ENCODE results near the gene FSTL3.
"Not testable (repeated sequence)": the region's sequence is repeated elsewhere in the genome, so short reads cannot be mapped to it uniquely, and the experiment has no call there.

The FSTL3 gene

GRCh38 chr19:726993-727956 is 51.1 kb downstream of the FSTL3 start:
- Histone ChIP-seq H3K9ac (ENCODE audit: low read depth, low read length) (no peak overlapping the region), H3K4me3 (ENCODE audit: low read depth in 1 of 2, low read length in 2 of 2) (no peak overlapping the region), H3K4me2 (ENCODE audit: insufficient read depth, low read length) (no peak overlapping the region), H3K27me3 (ENCODE audit: insufficient read depth, low read length, poor library complexity) (no peaks in the 10 kb centered on the region), H2AFZ (ENCODE audit: low read depth, low read length) (no peak overlapping the region), H3K9me3 (ENCODE audit: insufficient read depth, low read length, severe bottlenecking) (no peaks in the 10 kb centered on the region), H3K4me1 (ENCODE audit: insufficient read depth, low read length) (no peaks in the 10 kb centered on the region), H4K20me1 (ENCODE audit: insufficient read depth, low read length) (no peaks in the 10 kb centered on the region), H3K27ac (ENCODE audit: low read length) (no peak overlapping the region), H3K79me2 (ENCODE audit: insufficient read depth, low read length) (no peaks in the 10 kb centered on the region), H3K36me3 (ENCODE audit: insufficient read depth, low read length) (no peaks in the 10 kb centered on the region)
- ATAC-seq (ENCODE audit: insufficient read depth, low read depth) (no peak), DNase-seq (no peak)
- TF ChIP-seq CTCF (IDR thresholded peaks at IDR 0.05; ENCODE audit: borderline replicate concordance, extremely low read depth, low read length, poor library complexity, severe bottlenecking), result no peak
- TF ChIP-seq EZH2 (IDR thresholded peaks at IDR 0.05; ENCODE audit: borderline replicate concordance, low read depth, low read length, severe bottlenecking), result no peak

GRCh38 chr19:728011-728410 is 51.8 kb downstream of the FSTL3 start:
- no peak overlapping the region for H3K4me3 ChIP-seq (ENCODE audit: low read depth in 1 of 2, low read length in 2 of 2)

GRCh38 chr19:729564-729963 is 53.4 kb downstream of the FSTL3 start:
- not testable (repeated sequence) for H2AFZ ChIP-seq (ENCODE audit: low read depth, low read length); H3K4me1 ChIP-seq (ENCODE audit: insufficient read depth, low read length); H3K4me2 ChIP-seq (ENCODE audit: insufficient read depth, low read length); H3K27ac ChIP-seq (ENCODE audit: low read length); H3K79me2 ChIP-seq (ENCODE audit: insufficient read depth, low read length); DNase-seq; H3K36me3 ChIP-seq (ENCODE audit: insufficient read depth, low read length); ATAC-seq (ENCODE audit: insufficient read depth, low read depth); H3K4me3 ChIP-seq (ENCODE audit: low read depth in 1 of 2, low read length in 2 of 2); H4K20me1 ChIP-seq (ENCODE audit: insufficient read depth, low read length); H3K9me3 ChIP-seq (ENCODE audit: insufficient read depth, low read length, severe bottlenecking); H3K27me3 ChIP-seq (ENCODE audit: insufficient read depth, low read length, poor library complexity); H3K9ac ChIP-seq (ENCODE audit: low read depth, low read length)

More at GRCh38 chr19:728011-728410, 51.8 kb downstream of the FSTL3 start:
- no peak for TF ChIP-seq EZH2 (IDR thresholded peaks at IDR 0.05; ENCODE audit: borderline replicate concordance, low read depth, low read length, severe bottlenecking)
- no peak for TF ChIP-seq CTCF (IDR thresholded peaks at IDR 0.05; ENCODE audit: borderline replicate concordance, extremely low read depth, low read length, poor library complexity, severe bottlenecking)
- no peak for ATAC-seq (ENCODE audit: insufficient read depth, low read depth)
- H3K9me3 ChIP-seq (ENCODE audit: insufficient read depth, low read length, severe bottlenecking), result no peaks in the 10 kb centered on the region
- H3K9ac ChIP-seq (ENCODE audit: low read depth, low read length), result no peak overlapping the region
- no peak overlapping the region for H3K27ac ChIP-seq (ENCODE audit: low read length)
- H3K36me3 ChIP-seq (ENCODE audit: insufficient read depth, low read length), result no peaks in the 10 kb centered on the region
- H3K79me2 ChIP-seq (ENCODE audit: insufficient read depth, low read length), result no peaks in the 10 kb centered on the region
- H4K20me1 ChIP-seq (ENCODE audit: insufficient read depth, low read length), result no peaks in the 10 kb centered on the region
- no peak for DNase-seq
- H2AFZ ChIP-seq (ENCODE audit: low read depth, low read length), result no peak overlapping the region
- no peak overlapping the region for H3K4me2 ChIP-seq (ENCODE audit: insufficient read depth, low read length)
- no peaks in the 10 kb centered on the region for H3K27me3 ChIP-seq (ENCODE audit: insufficient read depth, low read length, poor library complexity)
- H3K4me1 ChIP-seq (ENCODE audit: insufficient read depth, low read length), result no peaks in the 10 kb centered on the region

- H3K4me1 ChIP-seq (ENCODE audit: insufficient read depth, low read length), result no peaks in the 10 kb centered on the region
- ATAC-seq (ENCODE audit: insufficient read depth, low read depth) (no peak), DNase-seq (no peak)
- H3K4me2 ChIP-seq (ENCODE audit: insufficient read depth, low read length), result no peak overlapping the region
- H3K9me3 ChIP-seq (ENCODE audit: insufficient read depth, low read length, severe bottlenecking), result no peaks in the 10 kb centered on the region
- no peaks in the 10 kb centered on the region for H3K36me3 ChIP-seq (ENCODE audit: insufficient read depth, low read length)
- no peak for TF ChIP-seq EZH2 (IDR thresholded peaks at IDR 0.05; ENCODE audit: borderline replicate concordance, low read depth, low read length, severe bottlenecking)
- TF ChIP-seq CTCF (IDR thresholded peaks at IDR 0.05; ENCODE audit: borderline replicate concordance, extremely low read depth, low read length, poor library complexity, severe bottlenecking), result no peak
- no peaks in the 10 kb centered on the region for H3K27me3 ChIP-seq (ENCODE audit: insufficient read depth, low read length, poor library complexity)
- H3K4me3 ChIP-seq (ENCODE audit: low read depth in 1 of 2, low read length in 2 of 2), result no peak overlapping the region
- no peaks in the 10 kb centered on the region for H4K20me1 ChIP-seq (ENCODE audit: insufficient read depth, low read length)
- no peak overlapping the region for H3K9ac ChIP-seq (ENCODE audit: low read depth, low read length)
- no peaks in the 10 kb centered on the region for H3K79me2 ChIP-seq (ENCODE audit: insufficient read depth, low read length)
- no peak overlapping the region for H2AFZ ChIP-seq (ENCODE audit: low read depth, low read length)
- H3K27ac ChIP-seq (ENCODE audit: low read length), result no peak overlapping the region
Measured at GRCh38 chr19:729965-730668, 53.9 kb downstream of the FSTL3 start.

All from DND-41 (cell line).